K562 (cell line): ENCODE measurements around the gene MAP4K4.

Experiments used
- CBX2 ChIP-seq: fragments of 200-600 bp; sonication (generic); IDR thresholded peaks from one replicate; pipeline ENCODE4 v1.6.1; 2012; ENCODE audit warnings: mild to moderate bottlenecking, low read length, inconsistent platforms; ENCODE audit not compliant: insufficient read depth, poor library complexity, severe bottlenecking
- ELF1 ChIP-seq: fragments of 200-800 bp; sonication (Bioruptor generic); IDR thresholded peaks from 2 replicates; pipeline ENCODE4 v1.6.1; 2016; ENCODE audit warnings: missing genetic modification characterization, missing compliant biosample characterization
- PHF8 ChIP-seq: fragments of 200-600 bp; sonication (generic); IDR thresholded peaks from 2 replicates; pipeline ENCODE4 v1.6.1; 2012; ENCODE audit warnings: mixed run types, mild to moderate bottlenecking, inconsistent platforms, low read length, moderate library complexity, borderline replicate concordance
- POLR2A ChIP-seq: fragments of 450-650 bp; conservative IDR thresholded peaks from 2 replicates; pipeline ENCODE4 v1.6.1; 2016
- RFX5 ChIP-seq: IDR thresholded peaks from 2 replicates; pipeline ENCODE4 v1.6.1; 2011; ENCODE audit warnings: low read depth, mild to moderate bottlenecking, improper control_type of control experiment, low read length
- SIN3B ChIP-seq: fragments of 450-650 bp; IDR thresholded peaks from 2 replicates; pipeline ENCODE4 v1.6.1; 2017; ENCODE audit warnings: low read depth, mild to moderate bottlenecking, moderate library complexity
- SIX5 ChIP-seq, 2 experiments: IDR thresholded peaks; 2 replicates each; pipeline ENCODE4 v1.6.1; 2011; ENCODE audit warnings: low read length in 2 of 2, borderline replicate concordance in 1 of 2, low read depth in 1 of 2, mild to moderate bottlenecking in 1 of 2, moderate library complexity in 1 of 2; ENCODE audit not compliant: insufficient read depth in 1 of 2
- ZFPM2 ChIP-seq: fragments of 250-450 bp; sonication (Bioruptor Pico); IDR thresholded peaks from 2 replicates; pipeline ENCODE4 v1.5.1; 2022; ENCODE audit warnings: mild to moderate bottlenecking
- TF ChIP-seq, protein P1 (sequence below): fragments of 200-600 bp; sonication (generic); IDR thresholded peaks from one replicate; pipeline ENCODE4 v1.6.1; 2012; ENCODE audit warnings: mild to moderate bottlenecking, low read depth, low read length, inconsistent platforms
- TF ChIP-seq, protein P2 (sequence below), 3 experiments: IDR thresholded peaks in 2 of 3; conservative IDR thresholded peaks in 1 of 3; 2 replicates each; pipeline ENCODE4 v1.5.1; 2011 to 2012; ENCODE audit warnings: low read length in 3 of 3, mild to moderate bottlenecking in 3 of 3, control low read depth in 2 of 3, improper control_type of control experiment in 1 of 3, inconsistent platforms in 1 of 3, low read depth in 1 of 3, mixed read lengths in 1 of 3, moderate library complexity in 1 of 3; ENCODE audit not compliant: insufficient read depth in 2 of 3

GRCh38 chr2:101751875-101752619, 54.5 kb downstream of the MAP4K4 start:
- TF ChIP-seq POLR2A (no peak), ZFPM2 (CRISPR knock-in tag) (no peak), CBX2 (no peak), SIN3B (no peak), ELF1 (tag) (no peak), RFX5 (no peak), PHF8 (no peak), SIX5 (IDR thresholded peaks at IDR 0.05; ENCODE audit: borderline replicate concordance in 1 of 2, insufficient read depth in 1 of 2, low read depth in 1 of 2, low read length in 2 of 2) (no peak)
- TF ChIP-seq, protein P1, sequence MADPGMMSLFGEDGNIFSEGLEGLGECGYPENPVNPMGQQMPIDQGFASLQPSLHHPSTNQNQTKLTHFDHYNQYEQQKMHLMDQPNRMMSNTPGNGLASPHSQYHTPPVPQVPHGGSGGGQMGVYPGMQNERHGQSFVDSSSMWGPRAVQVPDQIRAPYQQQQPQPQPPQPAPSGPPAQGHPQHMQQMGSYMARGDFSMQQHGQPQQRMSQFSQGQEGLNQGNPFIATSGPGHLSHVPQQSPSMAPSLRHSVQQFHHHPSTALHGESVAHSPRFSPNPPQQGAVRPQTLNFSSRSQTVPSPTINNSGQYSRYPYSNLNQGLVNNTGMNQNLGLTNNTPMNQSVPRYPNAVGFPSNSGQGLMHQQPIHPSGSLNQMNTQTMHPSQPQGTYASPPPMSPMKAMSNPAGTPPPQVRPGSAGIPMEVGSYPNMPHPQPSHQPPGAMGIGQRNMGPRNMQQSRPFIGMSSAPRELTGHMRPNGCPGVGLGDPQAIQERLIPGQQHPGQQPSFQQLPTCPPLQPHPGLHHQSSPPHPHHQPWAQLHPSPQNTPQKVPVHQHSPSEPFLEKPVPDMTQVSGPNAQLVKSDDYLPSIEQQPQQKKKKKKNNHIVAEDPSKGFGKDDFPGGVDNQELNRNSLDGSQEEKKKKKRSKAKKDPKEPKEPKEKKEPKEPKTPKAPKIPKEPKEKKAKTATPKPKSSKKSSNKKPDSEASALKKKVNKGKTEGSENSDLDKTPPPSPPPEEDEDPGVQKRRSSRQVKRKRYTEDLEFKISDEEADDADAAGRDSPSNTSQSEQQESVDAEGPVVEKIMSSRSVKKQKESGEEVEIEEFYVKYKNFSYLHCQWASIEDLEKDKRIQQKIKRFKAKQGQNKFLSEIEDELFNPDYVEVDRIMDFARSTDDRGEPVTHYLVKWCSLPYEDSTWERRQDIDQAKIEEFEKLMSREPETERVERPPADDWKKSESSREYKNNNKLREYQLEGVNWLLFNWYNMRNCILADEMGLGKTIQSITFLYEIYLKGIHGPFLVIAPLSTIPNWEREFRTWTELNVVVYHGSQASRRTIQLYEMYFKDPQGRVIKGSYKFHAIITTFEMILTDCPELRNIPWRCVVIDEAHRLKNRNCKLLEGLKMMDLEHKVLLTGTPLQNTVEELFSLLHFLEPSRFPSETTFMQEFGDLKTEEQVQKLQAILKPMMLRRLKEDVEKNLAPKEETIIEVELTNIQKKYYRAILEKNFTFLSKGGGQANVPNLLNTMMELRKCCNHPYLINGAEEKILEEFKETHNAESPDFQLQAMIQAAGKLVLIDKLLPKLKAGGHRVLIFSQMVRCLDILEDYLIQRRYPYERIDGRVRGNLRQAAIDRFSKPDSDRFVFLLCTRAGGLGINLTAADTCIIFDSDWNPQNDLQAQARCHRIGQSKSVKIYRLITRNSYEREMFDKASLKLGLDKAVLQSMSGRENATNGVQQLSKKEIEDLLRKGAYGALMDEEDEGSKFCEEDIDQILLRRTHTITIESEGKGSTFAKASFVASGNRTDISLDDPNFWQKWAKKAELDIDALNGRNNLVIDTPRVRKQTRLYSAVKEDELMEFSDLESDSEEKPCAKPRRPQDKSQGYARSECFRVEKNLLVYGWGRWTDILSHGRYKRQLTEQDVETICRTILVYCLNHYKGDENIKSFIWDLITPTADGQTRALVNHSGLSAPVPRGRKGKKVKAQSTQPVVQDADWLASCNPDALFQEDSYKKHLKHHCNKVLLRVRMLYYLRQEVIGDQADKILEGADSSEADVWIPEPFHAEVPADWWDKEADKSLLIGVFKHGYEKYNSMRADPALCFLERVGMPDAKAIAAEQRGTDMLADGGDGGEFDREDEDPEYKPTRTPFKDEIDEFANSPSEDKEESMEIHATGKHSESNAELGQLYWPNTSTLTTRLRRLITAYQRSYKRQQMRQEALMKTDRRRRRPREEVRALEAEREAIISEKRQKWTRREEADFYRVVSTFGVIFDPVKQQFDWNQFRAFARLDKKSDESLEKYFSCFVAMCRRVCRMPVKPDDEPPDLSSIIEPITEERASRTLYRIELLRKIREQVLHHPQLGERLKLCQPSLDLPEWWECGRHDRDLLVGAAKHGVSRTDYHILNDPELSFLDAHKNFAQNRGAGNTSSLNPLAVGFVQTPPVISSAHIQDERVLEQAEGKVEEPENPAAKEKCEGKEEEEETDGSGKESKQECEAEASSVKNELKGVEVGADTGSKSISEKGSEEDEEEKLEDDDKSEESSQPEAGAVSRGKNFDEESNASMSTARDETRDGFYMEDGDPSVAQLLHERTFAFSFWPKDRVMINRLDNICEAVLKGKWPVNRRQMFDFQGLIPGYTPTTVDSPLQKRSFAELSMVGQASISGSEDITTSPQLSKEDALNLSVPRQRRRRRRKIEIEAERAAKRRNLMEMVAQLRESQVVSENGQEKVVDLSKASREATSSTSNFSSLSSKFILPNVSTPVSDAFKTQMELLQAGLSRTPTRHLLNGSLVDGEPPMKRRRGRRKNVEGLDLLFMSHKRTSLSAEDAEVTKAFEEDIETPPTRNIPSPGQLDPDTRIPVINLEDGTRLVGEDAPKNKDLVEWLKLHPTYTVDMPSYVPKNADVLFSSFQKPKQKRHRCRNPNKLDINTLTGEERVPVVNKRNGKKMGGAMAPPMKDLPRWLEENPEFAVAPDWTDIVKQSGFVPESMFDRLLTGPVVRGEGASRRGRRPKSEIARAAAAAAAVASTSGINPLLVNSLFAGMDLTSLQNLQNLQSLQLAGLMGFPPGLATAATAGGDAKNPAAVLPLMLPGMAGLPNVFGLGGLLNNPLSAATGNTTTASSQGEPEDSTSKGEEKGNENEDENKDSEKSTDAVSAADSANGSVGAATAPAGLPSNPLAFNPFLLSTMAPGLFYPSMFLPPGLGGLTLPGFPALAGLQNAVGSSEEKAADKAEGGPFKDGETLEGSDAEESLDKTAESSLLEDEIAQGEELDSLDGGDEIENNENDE: no peak
- TF ChIP-seq, protein P2, sequence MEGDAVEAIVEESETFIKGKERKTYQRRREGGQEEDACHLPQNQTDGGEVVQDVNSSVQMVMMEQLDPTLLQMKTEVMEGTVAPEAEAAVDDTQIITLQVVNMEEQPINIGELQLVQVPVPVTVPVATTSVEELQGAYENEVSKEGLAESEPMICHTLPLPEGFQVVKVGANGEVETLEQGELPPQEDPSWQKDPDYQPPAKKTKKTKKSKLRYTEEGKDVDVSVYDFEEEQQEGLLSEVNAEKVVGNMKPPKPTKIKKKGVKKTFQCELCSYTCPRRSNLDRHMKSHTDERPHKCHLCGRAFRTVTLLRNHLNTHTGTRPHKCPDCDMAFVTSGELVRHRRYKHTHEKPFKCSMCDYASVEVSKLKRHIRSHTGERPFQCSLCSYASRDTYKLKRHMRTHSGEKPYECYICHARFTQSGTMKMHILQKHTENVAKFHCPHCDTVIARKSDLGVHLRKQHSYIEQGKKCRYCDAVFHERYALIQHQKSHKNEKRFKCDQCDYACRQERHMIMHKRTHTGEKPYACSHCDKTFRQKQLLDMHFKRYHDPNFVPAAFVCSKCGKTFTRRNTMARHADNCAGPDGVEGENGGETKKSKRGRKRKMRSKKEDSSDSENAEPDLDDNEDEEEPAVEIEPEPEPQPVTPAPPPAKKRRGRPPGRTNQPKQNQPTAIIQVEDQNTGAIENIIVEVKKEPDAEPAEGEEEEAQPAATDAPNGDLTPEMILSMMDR (IDR thresholded peaks at IDR 0.05 in 2 of 3, conservative IDR thresholded peaks at IDR 0.05 in 1 of 3; ENCODE audit: insufficient read depth in 2 of 3, low read depth in 1 of 3, low read length in 3 of 3): no peak
